KMS-11 (cell line): ENCODE data around the gene FGF9.

Experiments
- H2AFZ ChIP-seq: fragments of 200-600 bp; sonication (generic); 2 replicates; pipeline ENCODE4 v1.6.1; 2016; ENCODE audit warnings: antibody characterized with exemption, mixed run types, low read depth
- H3K27ac ChIP-seq: fragments of 200-600 bp; sonication (generic); 2 replicates; pipeline ENCODE4 v1.6.1; 2016; ENCODE audit warnings: mild to moderate bottlenecking, mixed run types
- H3K27me3 ChIP-seq: fragments of 200-600 bp; sonication (generic); 2 replicates; pipeline ENCODE4 v1.6.1; 2017; ENCODE audit warnings: mild to moderate bottlenecking, low read depth, mixed run types, moderate library complexity; ENCODE audit not compliant: insufficient read depth
- H3K36me3 ChIP-seq: fragments of 200-600 bp; sonication (generic); 2 replicates; pipeline ENCODE4 v1.6.1; 2017; ENCODE audit warnings: mild to moderate bottlenecking, mixed run types; ENCODE audit not compliant: insufficient read depth
- H3K4me1 ChIP-seq: fragments of 200-600 bp; sonication (generic); 2 replicates; pipeline ENCODE4 v1.6.1; 2016; ENCODE audit warnings: mild to moderate bottlenecking, low read depth, mixed run types; ENCODE audit not compliant: poor library complexity, severe bottlenecking
- H3K4me2 ChIP-seq: fragments of 200-600 bp; sonication (generic); 2 replicates; pipeline ENCODE4 v1.7.0; 2016; ENCODE audit warnings: mild to moderate bottlenecking, mixed run types
- H3K4me3 ChIP-seq: fragments of 200-600 bp; sonication (generic); IDR thresholded peaks from 2 replicates; pipeline ENCODE4 v1.6.1; 2017; ENCODE audit warnings: low read depth, low read length, mixed read lengths; ENCODE audit not compliant: insufficient read depth
- H3K79me2 ChIP-seq: fragments of 200-600 bp; sonication (generic); 2 replicates; pipeline ENCODE4 v1.6.1; 2016; ENCODE audit warnings: low read depth, mixed run types; ENCODE audit not compliant: insufficient read depth
- H3K9ac ChIP-seq: fragments of 200-600 bp; sonication (generic); 2 replicates; pipeline ENCODE4 v1.6.1; 2016; ENCODE audit warnings: mild to moderate bottlenecking, mixed run types
- H4K20me1 ChIP-seq: fragments of 200-600 bp; sonication (generic); 2 replicates; pipeline ENCODE4 v1.6.1; 2016; ENCODE audit warnings: mild to moderate bottlenecking, mixed run types; ENCODE audit not compliant: insufficient read depth
- CTCF ChIP-seq: fragments of 200-600 bp; sonication (generic); conservative IDR thresholded peaks from 2 replicates; pipeline ENCODE4 v1.6.1; 2017; ENCODE audit warnings: low read depth, mild to moderate bottlenecking, antibody characterized with exemption, low read length, moderate library complexity, mixed read lengths

The FGF9 gene

DNA sequence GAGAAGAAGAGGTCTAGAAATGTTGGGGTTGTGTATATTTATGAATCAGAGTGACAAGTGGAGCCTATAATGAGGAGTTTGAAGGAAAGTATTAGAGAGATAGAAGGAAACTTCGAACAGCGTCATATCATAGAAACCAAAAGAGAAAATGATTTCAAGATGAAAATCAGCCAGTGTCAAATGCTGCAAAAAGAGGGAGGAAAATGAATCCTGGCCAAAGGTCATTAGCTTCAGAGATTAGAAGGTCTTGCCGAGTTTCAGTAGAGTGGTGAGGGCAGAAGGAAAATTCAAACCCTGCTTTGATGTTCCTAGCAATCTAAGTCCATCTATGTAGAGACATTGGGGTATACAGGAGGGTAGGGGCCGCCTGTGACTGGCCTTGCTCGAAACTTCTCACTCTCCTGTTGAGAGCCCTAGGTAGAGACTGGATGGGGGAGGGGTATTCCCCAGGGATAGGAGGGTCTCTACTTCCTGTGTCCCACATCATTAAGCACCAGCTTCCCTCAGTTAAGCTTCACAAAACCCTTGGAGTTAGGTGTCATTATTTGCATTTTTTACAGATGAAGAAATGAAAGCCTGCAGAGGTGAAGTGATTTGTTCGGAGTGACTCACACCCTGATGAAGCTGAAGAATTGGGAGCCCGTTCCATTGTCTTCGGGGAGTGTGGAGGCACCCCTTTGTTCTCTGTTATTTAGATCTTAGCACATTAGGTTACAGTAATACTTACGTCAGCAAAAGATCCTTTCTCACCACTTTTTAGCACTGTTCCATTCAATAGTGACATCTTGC is 62.8 kb downstream of the FGF9 start:
- H3K36me3 ChIP-seq: no peaks in the 10 kb centered on the region
- no peaks in the 10 kb centered on the region for H3K27me3 ChIP-seq

GRCh38 chr13:21734961-21735360 is 64.1 kb downstream of the FGF9 start:
- Histone ChIP-seq H2AFZ (no peak overlapping the region), H3K79me2 (no peaks in the 10 kb centered on the region), H3K4me1 (no peaks in the 10 kb centered on the region), H3K4me3 (no peak overlapping the region), H3K4me2 (no peak overlapping the region), H4K20me1 (no peaks in the 10 kb centered on the region), H3K27ac (no peak overlapping the region), H3K27me3 (no peaks in the 10 kb centered on the region), H3K36me3 (no peaks in the 10 kb centered on the region), H3K9ac (no peak overlapping the region)
- no peak for TF ChIP-seq CTCF

More for the DNA sequence above, 62.8 kb downstream of the FGF9 start:
- H3K9ac ChIP-seq: no peak overlapping the region
- no peaks in the 10 kb centered on the region for H3K79me2 ChIP-seq
- H2AFZ ChIP-seq: no peak overlapping the region
- no peak overlapping the region for H3K4me2 ChIP-seq
- H3K4me3 ChIP-seq: no peak overlapping the region
- H3K4me1 ChIP-seq: no peaks in the 10 kb centered on the region
- H3K27ac ChIP-seq: no peak overlapping the region
- no peaks in the 10 kb centered on the region for H4K20me1 ChIP-seq
- TF ChIP-seq CTCF: no peak

DNA sequence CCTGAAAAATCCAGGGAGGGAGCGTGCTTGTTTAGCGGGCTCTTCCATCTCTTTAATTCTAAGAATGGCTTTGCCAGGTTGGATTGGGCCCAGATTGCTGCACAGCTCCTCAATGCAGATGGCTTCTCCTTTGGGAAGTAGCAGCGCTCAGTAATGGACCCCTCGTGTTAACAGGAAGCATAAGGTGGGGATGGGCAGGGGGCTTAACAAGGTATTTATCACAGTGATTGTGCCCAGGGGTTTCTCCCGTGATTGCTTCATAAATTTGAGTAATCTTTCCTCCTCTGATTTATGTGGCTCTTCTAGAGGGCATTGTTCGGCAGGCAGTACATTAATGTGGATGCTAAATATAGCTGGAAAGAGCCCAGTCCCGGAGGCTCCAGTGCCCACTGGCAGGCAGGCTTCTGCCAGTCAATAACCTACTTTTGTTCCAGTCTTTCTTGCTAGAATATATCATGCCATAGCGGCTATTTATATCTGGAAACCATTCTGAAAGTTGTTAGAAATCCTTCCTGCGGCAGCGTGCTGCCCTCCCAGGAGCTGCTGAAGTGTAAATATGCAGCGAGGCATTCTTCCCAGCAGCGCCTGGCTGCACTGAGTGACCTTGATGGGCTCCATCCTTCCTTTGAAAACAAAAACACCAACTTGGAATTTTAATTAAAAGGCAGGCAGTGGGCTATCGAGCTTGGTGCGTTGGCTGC is 65.0 kb downstream of the FGF9 start:
- no peak overlapping the region for H3K27ac ChIP-seq
- H3K4me3 ChIP-seq: no peak overlapping the region
- H3K36me3 ChIP-seq: no peaks in the 10 kb centered on the region
- no peak overlapping the region for H3K9ac ChIP-seq
- no peak for TF ChIP-seq CTCF
- no peaks in the 10 kb centered on the region for H3K27me3 ChIP-seq
- no peaks in the 10 kb centered on the region for H3K79me2 ChIP-seq
- no peak overlapping the region for H2AFZ ChIP-seq
- H3K4me1 ChIP-seq: no peaks in the 10 kb centered on the region
- no peak overlapping the region for H3K4me2 ChIP-seq
- H4K20me1 ChIP-seq: no peaks in the 10 kb centered on the region

DNA sequence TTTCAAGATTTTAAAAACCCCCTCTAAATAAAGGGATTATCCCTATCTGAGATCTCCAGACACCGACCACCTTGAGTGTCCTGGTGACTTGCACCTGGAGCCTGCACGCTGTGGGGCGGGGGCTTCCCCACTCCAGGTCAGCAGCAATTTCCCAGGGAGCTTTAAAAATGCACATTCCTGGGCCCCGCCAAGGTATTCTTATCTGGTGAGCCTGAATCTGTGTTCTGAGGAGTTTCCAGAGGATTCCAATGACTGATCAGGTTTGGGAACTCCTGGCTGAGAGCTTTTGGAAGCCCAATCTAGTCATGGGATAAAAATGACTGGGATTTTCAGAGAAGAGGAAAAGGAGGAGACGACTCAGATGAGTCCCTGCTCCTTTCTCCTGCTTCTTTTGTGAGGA is 66.1 kb downstream of the FGF9 start:
- no peaks in the 10 kb centered on the region for H4K20me1 ChIP-seq
- no peaks in the 10 kb centered on the region for H3K36me3 ChIP-seq
- H2AFZ ChIP-seq: no peak overlapping the region
- H3K27ac ChIP-seq: no peak overlapping the region
- no peaks in the 10 kb centered on the region for H3K79me2 ChIP-seq
- H3K4me2 ChIP-seq: no peak overlapping the region
- no peaks in the 10 kb centered on the region for H3K27me3 ChIP-seq
- no peak overlapping the region for H3K4me3 ChIP-seq
- TF ChIP-seq CTCF: no peak
- no peak overlapping the region for H3K9ac ChIP-seq
- H3K4me1 ChIP-seq: no peaks in the 10 kb centered on the region
